ENCODE data around the gene AK8.

AK8 gene

GRCh38 chr9:132857616-132858342 lies 20.3 kb downstream of the AK8 start:
- peak; percentile 32 for DNase-seq (ENCODE audit: low spot score)

- DNase-seq (ENCODE audit: low spot score): peak; percentile 64
These were observed 21.1 kb downstream of the AK8 start for GRCh38 chr9:132857031-132857430.

GRCh38 chr9:132855904-132856303 lies 22.2 kb downstream of the AK8 start:
- no peak for DNase-seq (ENCODE audit: low spot score)

GRCh38 chr9:132854832-132855231 lies 23.3 kb downstream of the AK8 start:
- DNase-seq (ENCODE audit: low spot score): no peak

- DNase-seq (ENCODE audit: low spot score): no peak
These were observed 24.6 kb downstream of the AK8 start for GRCh38 chr9:132853482-132853881.

GRCh38 chr9:132849185-132849706 lies 28.8 kb downstream of the AK8 start:
- DNase-seq (ENCODE audit: low spot score): no peak

GRCh38 chr9:132846918-132847515 lies 31.1 kb downstream of the AK8 start:
- no peak for DNase-seq (ENCODE audit: low spot score)

- DNase-seq (ENCODE audit: low spot score): no peak
These were observed 31.8 kb downstream of the AK8 start for GRCh38 chr9:132846109-132846917.

GRCh38 chr9:132842124-132843044 lies 35.7 kb downstream of the AK8 start:
- no peak for DNase-seq (ENCODE audit: low spot score)

- DNase-seq (ENCODE audit: low spot score): no peak
These were observed 37.1 kb downstream of the AK8 start for GRCh38 chr9:132840980-132841379.

GRCh38 chr9:132838291-132838690 lies 39.8 kb downstream of the AK8 start:
- no peak for DNase-seq (ENCODE audit: low spot score)

GRCh38 chr9:132837501-132838286 lies 40.4 kb downstream of the AK8 start:
- DNase-seq (ENCODE audit: low spot score): no peak

- no peak for DNase-seq (ENCODE audit: low spot score)
These were observed 43.7 kb downstream of the AK8 start for GRCh38 chr9:132834343-132834742.

GRCh38 chr9:132833550-132834121 lies 44.4 kb downstream of the AK8 start:
- no peak for DNase-seq (ENCODE audit: low spot score)

- no peak for DNase-seq (ENCODE audit: low spot score)
These were observed 45.8 kb downstream of the AK8 start for GRCh38 chr9:132832171-132832881.

- no peak for DNase-seq (ENCODE audit: low spot score)
These were observed 49.8 kb downstream of the AK8 start for GRCh38 chr9:132828201-132828770.

- DNase-seq (ENCODE audit: low spot score): no peak
These were observed 50.7 kb downstream of the AK8 start for GRCh38 chr9:132827366-132827765.

GRCh38 chr9:132826621-132827365 lies 51.3 kb downstream of the AK8 start:
- DNase-seq (ENCODE audit: low spot score): no peak

GRCh38 chr9:132826131-132826530 lies 52.0 kb downstream of the AK8 start:
- DNase-seq (ENCODE audit: low spot score): no peak

Data from AG08396 (cell line).